Esophagus squamous epithelium (tissue), 5 donors: ENCODE results near the gene GTSE1. TPM values are rescaled to one million over a fixed set of nuclear protein-coding genes. Genes with fewer than 3 reads are reported as not detected.

Experiments
- DNase-seq: peaks from one replicate; lab custom pipeline; 2025; lab: John Stamatoyannopoulos, UW
- H3K27ac ChIP-seq, 4 donors: fragments of 200-600 bp; sonication (generic); one replicate each; pipeline ENCODE4 v1.5.1; 2016 to 2019; ENCODE audit warnings: mild to moderate bottlenecking in 1 of 4
- H3K27me3 ChIP-seq, 4 donors: fragments of 200-600 bp; sonication (generic); 1 replicate in 3 of 4; 2 replicates in 1 of 4; pipeline versions ENCODE4 v1.5.1 to v1.6.0; 2017 to 2021; ENCODE audit warnings: antibody characterized with exemption in 1 of 4
- H3K36me3 ChIP-seq, 3 donors: fragments of 200-600 bp; sonication (generic); one replicate each; pipeline ENCODE4 v1.5.1; 2016 to 2019
- H3K4me1 ChIP-seq, 3 donors: fragments of 200-600 bp; sonication (generic); one replicate each; pipeline ENCODE4 v1.5.1; 2017 to 2019
- H3K4me3 ChIP-seq, 4 donors: fragments of 200-600 bp; sonication (generic); 1 replicate in 3 of 4; 2 replicates in 1 of 4; pipeline ENCODE4 v1.5.1; 2016 to 2019; ENCODE audit warnings: mild to moderate bottlenecking in 2 of 4, moderate library complexity in 1 of 4
- H3K9me3 ChIP-seq, 3 donors: fragments of 200-600 bp; sonication (generic); one replicate each; pipeline ENCODE4 v1.5.1; 2016 to 2019
- CTCF ChIP-seq, 6 experiments: fragments of 450-650 bp in 4 of 6; fragments of 200-600 bp in 2 of 6; sonication (generic) in 2 of 6; IDR thresholded peaks; one replicate each; pipeline ENCODE4 v1.5.1; 2016 to 2019; ENCODE audit warnings: antibody characterized with exemption in 6 of 6, mild to moderate bottlenecking in 4 of 6, moderate library complexity in 4 of 6
- POLR2A ChIP-seq, 4 donors: fragments of 450-650 bp; IDR thresholded peaks; one replicate each; pipeline ENCODE4 v1.6.1; 2017; ENCODE audit warnings: antibody characterized with exemption in 4 of 4, mild to moderate bottlenecking in 4 of 4, moderate library complexity in 3 of 4
- WGBS, 2 donors: methylation state at CpG; one replicate each; pipeline ENCODE4 v1.1.5; 2018; 5-methylcytosine and 5-hydroxymethylcytosine counted together
- intact Hi-C: fragments of 100-400 bp; cut with DNase I; formaldehyde crosslinking; loops from one replicate; pipeline ENCODE4 v1.15.0; 2022
- total RNA-seq, 4 donors: library from RNA; depleted of rRNA; stranded (reverse); fragments of >200 nt; gene quantifications; one replicate each; pipeline ENCODE4 v1.1.0, GENCODE V29; 2016
- donor health status: DM: yes; HTN: yes; CAD: no.

The GTSE1 gene
- total RNA-seq, 4 donors from 2014 or later, result 1.4 to 8.0 (median 3.4) TPM

GRCh38 chr22:46351767-46352166 is 55.1 kb downstream of the GTSE1 start:
- no peak for DNase-seq
- no peak overlapping the region for H3K27ac ChIP-seq
- H3K4me1 ChIP-seq, result peaks cover 17 to 47% (median 17%) of the 10 kb centered on the region in 3 donors
- no peaks in the 10 kb centered on the region for H3K27me3 ChIP-seq
- peaks cover 27 to 100% (median 83%) of the 10 kb centered on the region in 3 donors for H3K36me3 ChIP-seq
- H3K9me3 ChIP-seq, result no peaks in the 10 kb centered on the region
- TF ChIP-seq CTCF (IDR thresholded peaks at IDR 0.05) (no peak), POLR2A (IDR thresholded peaks at IDR 0.05) (no peak)
- H3K4me3 ChIP-seq, result no peak overlapping the region
- intact Hi-C loops, result no loop called here
- WGBS, 2 donors, result 89 to 94% methylated on average over 3 to 11 of the region's 23 CpGs

GRCh38 chr22:46352276-46352675 is 55.6 kb downstream of the GTSE1 start:
- Histone ChIP-seq H3K27ac (peak overlapping the region in 2 of 4 donors; percentile 27 to 35), H3K4me1 (peaks cover 17 to 47% (median 17%) of the 10 kb centered on the region in 3 donors), H3K4me3 (no peak overlapping the region), H3K27me3 (no peaks in the 10 kb centered on the region), H3K9me3 (no peaks in the 10 kb centered on the region), H3K36me3 (peaks cover 27 to 100% (median 82%) of the 10 kb centered on the region in 3 donors)
- DNase-seq, result no peak
- intact Hi-C loops, result no loop called here
- 84 to 95% methylated on average over 3 to 4 of the region's 10 CpGs for WGBS, 2 donors
- TF ChIP-seq POLR2A (IDR thresholded peaks at IDR 0.05) (no peak), CTCF (IDR thresholded peaks at IDR 0.05) (no peak)

- H3K9me3 ChIP-seq, result no peaks in the 10 kb centered on the region
- H3K27ac ChIP-seq, result peak overlapping the region; percentile 23 to 52 (median 42)
- H3K4me3 ChIP-seq, result no peak overlapping the region
- peaks cover 17 to 47% (median 17%) of the 10 kb centered on the region in 3 donors for H3K4me1 ChIP-seq
- 57 to 79% methylated on average over 9 to 11 of the region's 20 CpGs for WGBS, 2 donors
- intact Hi-C loops, result no loop called here
- TF ChIP-seq POLR2A (IDR thresholded peaks at IDR 0.05), result no peak
- no peak for TF ChIP-seq CTCF (IDR thresholded peaks at IDR 0.05)
- no peaks in the 10 kb centered on the region for H3K27me3 ChIP-seq
- DNase-seq, result no peak
- H3K36me3 ChIP-seq, result peaks cover 21 to 100% (median 76%) of the 10 kb centered on the region in 3 donors
Measured at GRCh38 chr22:46352691-46353386, 56.2 kb downstream of the GTSE1 start.

- WGBS, 2 donors, result 56 to 71% methylated on average over 3 to 4 of the region's 8 CpGs
- no peaks in the 10 kb centered on the region for H3K9me3 ChIP-seq
- peaks cover 17 to 47% (median 17%) of the 10 kb centered on the region in 3 donors for H3K4me1 ChIP-seq
- no peak for DNase-seq
- no peak for TF ChIP-seq POLR2A (IDR thresholded peaks at IDR 0.05)
- TF ChIP-seq CTCF (IDR thresholded peaks at IDR 0.05), result no peak
- no peak overlapping the region for H3K4me3 ChIP-seq
- H3K27me3 ChIP-seq, result no peaks in the 10 kb centered on the region
- H3K36me3 ChIP-seq, result peaks cover 24 to 100% (median 68%) of the 10 kb centered on the region in 3 donors
- intact Hi-C loops, result no loop called here
- peak overlapping the region in 3 of 4 donors; percentile 23 to 52 (median 48) for H3K27ac ChIP-seq
Measured at GRCh38 chr22:46353483-46354105, 56.9 kb downstream of the GTSE1 start.
